ENCODE data around the gene ANXA10.

GRCh38 chr4:168163106-168163505 lies 70.8 kb downstream of the ANXA10 start:
- TF ChIP-seq POLR2A (IDR thresholded peaks at IDR 0.05) = no peak
- no peak for TF ChIP-seq CTCF (IDR thresholded peaks at IDR 0.05)

All from breast epithelium (tissue), 3 donors.